ENCODE data around the gene EVI5L.

GRCh38 chr19:7781157-7781556 is 48.9 kb upstream of the EVI5L start:
- TF ChIP-seq CTCF (conservative IDR thresholded peaks at IDR 0.05; ENCODE audit: low read depth, low read length) = peak; percentile 44
- TF ChIP-seq EZH2phosphoT487 (IDR thresholded peaks at IDR 0.05; ENCODE audit: borderline replicate concordance, low read length) = no peak
